Raji (cell line): ENCODE data around the gene PRPF38A.

ENCODE experiments used
- POLR2A ChIP-seq: IDR thresholded peaks from 2 replicates; pipeline ENCODE4 v1.6.1; 2011; ENCODE audit warnings: low read depth, low read length, control low read depth; ENCODE audit not compliant: insufficient read depth

Gene PRPF38A

GRCh38 chr1:52424813-52425212 lies 20.4 kb downstream of the PRPF38A start:
- no peak for TF ChIP-seq POLR2A

GRCh38 chr1:52426371-52426770 lies 22.0 kb downstream of the PRPF38A start:
- TF ChIP-seq POLR2A: no peak

- TF ChIP-seq POLR2A: no peak
Observed at GRCh38 chr1:52427152-52427551, 22.8 kb downstream of the PRPF38A start.

- TF ChIP-seq POLR2A: no peak
Observed at GRCh38 chr1:52432807-52433206, 28.4 kb downstream of the PRPF38A start.

- no peak for TF ChIP-seq POLR2A
Observed at GRCh38 chr1:52435211-52435610, 30.8 kb downstream of the PRPF38A start.

GRCh38 chr1:52435650-52436049 lies 31.2 kb downstream of the PRPF38A start:
- TF ChIP-seq POLR2A: no peak

GRCh38 chr1:52436817-52437216 lies 32.4 kb downstream of the PRPF38A start:
- no peak for TF ChIP-seq POLR2A

GRCh38 chr1:52439976-52440375 lies 35.6 kb downstream of the PRPF38A start:
- TF ChIP-seq POLR2A: no peak

GRCh38 chr1:52444463-52444862 lies 40.1 kb downstream of the PRPF38A start:
- no peak for TF ChIP-seq POLR2A

GRCh38 chr1:52454127-52454526 lies 49.7 kb downstream of the PRPF38A start:
- TF ChIP-seq POLR2A: no peak

GRCh38 chr1:52454779-52455178 lies 50.4 kb downstream of the PRPF38A start:
- TF ChIP-seq POLR2A: no peak

GRCh38 chr1:52455686-52456085 lies 51.3 kb downstream of the PRPF38A start:
- TF ChIP-seq POLR2A: no peak

- TF ChIP-seq POLR2A: no peak
Observed at GRCh38 chr1:52460694-52461093, 56.3 kb downstream of the PRPF38A start.

GRCh38 chr1:52461821-52462220 lies 57.4 kb downstream of the PRPF38A start:
- no peak for TF ChIP-seq POLR2A

- no peak for TF ChIP-seq POLR2A
Observed at GRCh38 chr1:52463891-52464290, 59.5 kb downstream of the PRPF38A start.

- TF ChIP-seq POLR2A: no peak
Observed at GRCh38 chr1:52469108-52469507, 64.7 kb downstream of the PRPF38A start.
